MCF 10A (cell line): Measurements from ENCODE around the gene ABCA13. TPM values are rescaled to one million over a fixed set of nuclear protein-coding genes. Genes with fewer than 3 reads are reported as not detected.
A peak's percentile ranks its signal among the peaks of the same experiment; 100 is the strongest.

Source experiments
- BruUV-seq: library from RNA; stranded (reverse); fragments of 400-500 nt; replicated peaks from 2 replicates; lab custom pipeline; 2021; lab: Mats Ljungman, UMichigan
- CTCF ChIA-PET: fragments of 300-600 bp; sonication (Branson Sonifier 250); formaldehyde crosslinking; extraction: SDS; loops from one replicate; lab custom pipeline; 2021; ENCODE audit warnings: antibody characterized with exemption, inconsistent platforms; lab: Yijun Ruan, JAX
- POLR2A ChIA-PET: fragments of 300-600, 350-650 bp; sonication (Branson Sonifier 250); formaldehyde crosslinking; extraction: SDS; loops from one replicate; lab custom pipeline; 2020; ENCODE audit warnings: antibody characterized with exemption, inconsistent platforms; lab: Yijun Ruan, JAX
- DNase-seq: peaks from one replicate; pipeline ENCODE4 v3.0.0-alpha.2; 2018; ENCODE audit not compliant: unreplicated experiment
- H3K27ac Mint-ChIP-seq: one replicate; pipeline ENCODE4 v1.8.0; 2022; ENCODE audit warnings: mild to moderate bottlenecking, low read depth, mixed read lengths; ENCODE audit not compliant: unreplicated experiment
- H3K27me3 Mint-ChIP-seq: one replicate; pipeline ENCODE4 v1.8.0; 2022; ENCODE audit warnings: mixed read lengths; ENCODE audit not compliant: insufficient read depth, unreplicated experiment
- H3K36me3 Mint-ChIP-seq: one replicate; pipeline ENCODE4 v1.8.0; 2022; ENCODE audit warnings: mild to moderate bottlenecking, moderate library complexity, mixed read lengths; ENCODE audit not compliant: insufficient read depth, unreplicated experiment
- H3K4me1 Mint-ChIP-seq: one replicate; pipeline ENCODE4 v1.8.0; 2022; ENCODE audit warnings: mixed read lengths; ENCODE audit not compliant: insufficient read depth, unreplicated experiment
- H3K4me3 Mint-ChIP-seq: one replicate; pipeline ENCODE4 v1.8.0; 2022; ENCODE audit warnings: mild to moderate bottlenecking, moderate library complexity, mixed read lengths; ENCODE audit not compliant: unreplicated experiment
- H3K9me3 Mint-ChIP-seq: one replicate; pipeline ENCODE4 v1.8.0; 2022; ENCODE audit warnings: mixed read lengths; ENCODE audit not compliant: unreplicated experiment
- intact Hi-C: fragments of 100-400 bp; cut with micrococcal nuclease; formaldehyde crosslinking; loops from 2 replicates; pipeline ENCODE4 v1.14.1; 2022
- total RNA-seq: library from RNA; stranded (reverse); gene quantifications from 2 replicates; pipeline ENCODE4 v1.2.3, GENCODE V29; 2022
- TF ChIP-seq, protein P1 (sequence below): fragments of 200-600 bp; IDR thresholded peaks from one replicate; pipeline ENCODE4 v1.8.0; 2022; ENCODE audit warnings: antibody characterized with exemption, mild to moderate bottlenecking; ENCODE audit not compliant: unreplicated experiment

Gene ABCA13
- total RNA-seq, 1 experiment from 2014 or later = 0.30 TPM

DNA sequence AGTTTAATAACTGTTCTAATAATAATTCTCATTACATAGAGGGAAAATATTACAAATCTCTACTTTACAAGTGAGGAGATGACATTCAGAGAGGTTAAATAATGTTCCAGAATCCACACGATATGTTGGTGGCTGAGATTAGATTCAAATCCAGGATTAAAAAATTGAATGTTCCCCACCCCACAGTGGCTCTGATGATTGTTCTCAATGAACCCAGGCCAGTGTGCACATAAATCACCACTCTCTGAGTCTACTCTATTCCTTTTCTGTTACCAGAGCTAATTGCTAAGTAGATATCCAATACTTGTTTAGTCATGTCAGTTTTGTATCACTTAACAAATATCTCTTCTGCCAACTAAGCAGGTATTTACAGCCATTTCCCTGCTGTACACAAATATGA, 281.0 kb downstream of the ABCA13 start:
- intact Hi-C loops = no loop called here
- no peaks in the 10 kb centered on the region for H3K9me3 Mint-ChIP-seq
- H3K27ac Mint-ChIP-seq = no peak overlapping the region
- peaks cover 6% of the 10 kb centered on the region for H3K36me3 Mint-ChIP-seq
- TF ChIP-seq, protein P1, sequence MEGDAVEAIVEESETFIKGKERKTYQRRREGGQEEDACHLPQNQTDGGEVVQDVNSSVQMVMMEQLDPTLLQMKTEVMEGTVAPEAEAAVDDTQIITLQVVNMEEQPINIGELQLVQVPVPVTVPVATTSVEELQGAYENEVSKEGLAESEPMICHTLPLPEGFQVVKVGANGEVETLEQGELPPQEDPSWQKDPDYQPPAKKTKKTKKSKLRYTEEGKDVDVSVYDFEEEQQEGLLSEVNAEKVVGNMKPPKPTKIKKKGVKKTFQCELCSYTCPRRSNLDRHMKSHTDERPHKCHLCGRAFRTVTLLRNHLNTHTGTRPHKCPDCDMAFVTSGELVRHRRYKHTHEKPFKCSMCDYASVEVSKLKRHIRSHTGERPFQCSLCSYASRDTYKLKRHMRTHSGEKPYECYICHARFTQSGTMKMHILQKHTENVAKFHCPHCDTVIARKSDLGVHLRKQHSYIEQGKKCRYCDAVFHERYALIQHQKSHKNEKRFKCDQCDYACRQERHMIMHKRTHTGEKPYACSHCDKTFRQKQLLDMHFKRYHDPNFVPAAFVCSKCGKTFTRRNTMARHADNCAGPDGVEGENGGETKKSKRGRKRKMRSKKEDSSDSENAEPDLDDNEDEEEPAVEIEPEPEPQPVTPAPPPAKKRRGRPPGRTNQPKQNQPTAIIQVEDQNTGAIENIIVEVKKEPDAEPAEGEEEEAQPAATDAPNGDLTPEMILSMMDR = no peak
- BruUV-seq = no TSS peak
- CTCF ChIA-PET = interaction anchor here (0.6 kb wide), 1 partner anchor 112 kb away, joined by 3 read pairs; no protein-coding TSS in a partner anchor
- H3K4me3 Mint-ChIP-seq = no peak overlapping the region
- H3K4me1 Mint-ChIP-seq = no peaks in the 10 kb centered on the region
- no peaks in the 10 kb centered on the region for H3K27me3 Mint-ChIP-seq
- POLR2A ChIA-PET = no interaction called here
- no peak for DNase-seq

DNA sequence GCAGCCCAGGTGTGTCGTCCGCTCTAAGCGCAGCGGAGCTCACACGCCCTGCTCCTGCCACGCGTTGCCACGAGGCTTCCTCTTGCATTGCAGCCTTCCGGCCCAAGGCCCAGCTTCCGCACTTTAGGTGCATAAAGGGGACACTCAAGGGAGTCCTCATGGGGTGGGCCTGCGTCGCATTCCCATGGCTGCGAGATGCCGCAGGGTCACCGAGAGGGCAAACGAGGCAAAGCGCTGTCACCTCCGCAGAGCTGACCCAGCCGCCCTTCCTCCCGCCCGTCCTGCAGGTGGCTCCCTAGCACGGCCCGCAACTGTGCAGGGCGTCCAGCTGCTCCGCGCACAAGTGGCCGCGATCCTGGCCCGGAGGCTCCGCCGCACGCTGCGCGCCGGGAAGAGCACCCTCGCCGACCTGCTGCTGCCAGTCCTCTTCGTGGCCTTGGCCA, 283.5 kb downstream of the ABCA13 start:
- no TSS peak for BruUV-seq
- Mint-ChIP-seq H3K27me3 (no peaks in the 10 kb centered on the region), H3K4me1 (no peaks in the 10 kb centered on the region), H3K4me3 (no peak overlapping the region), H3K9me3 (no peaks in the 10 kb centered on the region), H3K27ac (no peak overlapping the region), H3K36me3 (no peaks in the 10 kb centered on the region)
- intact Hi-C loops = no loop called here
- POLR2A ChIA-PET = no interaction called here
- TF ChIP-seq, protein P1 = no peak
- DNase-seq = no peak
- CTCF ChIA-PET = interaction anchor here (0.6 kb wide), 1 partner anchor 128 kb away, joined by 3 read pairs; no protein-coding TSS in a partner anchor

DNA sequence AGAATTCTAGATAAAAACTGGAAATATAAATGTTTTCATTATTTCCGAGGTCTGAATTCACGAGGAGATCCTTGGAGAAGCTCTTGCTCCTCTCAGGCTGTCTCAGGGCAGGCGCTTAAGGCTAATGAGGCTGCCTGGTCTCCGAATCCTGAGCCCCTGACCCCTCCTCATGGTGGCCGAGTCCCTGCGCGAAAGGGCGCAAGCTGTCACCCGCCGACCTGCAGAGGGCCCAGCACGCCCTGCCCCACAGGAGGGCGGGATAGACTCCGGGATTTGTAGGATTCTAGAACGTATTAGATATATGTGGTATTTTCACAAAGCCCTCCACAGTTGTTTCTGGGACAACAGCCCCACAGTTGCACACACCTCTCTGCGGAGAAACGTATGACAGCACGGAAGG, 284.1 kb downstream of the ABCA13 start:
- Mint-ChIP-seq H3K27me3 (no peaks in the 10 kb centered on the region), H3K27ac (no peak overlapping the region), H3K4me3 (no peak overlapping the region), H3K36me3 (no peaks in the 10 kb centered on the region), H3K4me1 (no peaks in the 10 kb centered on the region), H3K9me3 (no peaks in the 10 kb centered on the region)
- BruUV-seq = no TSS peak
- ChIA-PET POLR2A (no interaction called here), CTCF (no interaction called here)
- DNase-seq = no peak
- TF ChIP-seq, protein P1 = no peak
- intact Hi-C loops = no loop called here

DNA sequence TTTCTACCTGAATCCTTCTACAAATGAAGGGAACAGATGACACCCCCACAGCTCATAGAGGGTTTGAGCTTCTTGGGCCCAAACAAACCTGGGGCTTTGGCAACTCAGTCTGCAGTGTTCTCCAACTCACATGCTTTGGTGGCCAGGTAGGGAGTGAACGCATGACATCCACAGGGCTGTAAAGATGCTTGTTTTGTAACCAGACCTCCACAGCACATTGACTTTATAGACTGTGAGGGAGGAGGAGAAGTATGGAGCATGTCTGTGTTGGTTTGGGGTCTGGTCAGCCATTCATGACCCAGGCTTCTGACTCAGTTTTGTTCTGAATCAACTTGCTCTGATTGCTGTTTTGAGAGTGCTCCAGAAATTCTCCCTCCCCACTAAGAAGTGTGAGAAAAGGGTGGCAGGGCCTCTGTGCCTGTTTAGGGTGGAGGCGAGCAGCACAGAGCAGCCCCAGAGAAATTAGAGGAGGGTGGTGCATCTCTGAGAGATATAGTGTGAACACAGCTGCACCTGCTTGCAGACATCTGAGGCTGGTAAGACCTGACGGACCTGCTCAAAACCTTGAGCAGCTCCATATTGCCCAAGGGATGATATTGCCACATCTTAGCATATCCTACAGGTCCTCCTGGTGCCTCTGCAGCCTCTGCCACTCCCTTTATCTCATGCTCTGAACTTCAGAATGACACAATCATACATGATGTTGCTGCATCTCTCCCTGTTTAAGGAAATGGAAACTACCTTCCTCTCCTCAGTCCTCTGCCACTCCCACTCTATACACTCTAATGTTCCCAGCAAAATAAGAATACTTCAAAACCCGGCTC, 287.7 kb downstream of the ABCA13 start:
- POLR2A ChIA-PET = no interaction called here
- no TSS peak for BruUV-seq

More for the DNA sequence above, 287.7 kb downstream of the ABCA13 start:
- no peaks in the 10 kb centered on the region for H3K36me3 Mint-ChIP-seq
- intact Hi-C loops = no loop called here
- peaks cover 9% of the 10 kb centered on the region for H3K27me3 Mint-ChIP-seq
- TF ChIP-seq, protein P1 = no peak
- H3K4me1 Mint-ChIP-seq = peaks cover 5% of the 10 kb centered on the region
- CTCF ChIA-PET = interaction anchor here (0.6 kb wide), 2 partner anchors 13 to 29 kb away, joined by 3 read pairs; no protein-coding TSS in a partner anchor
- DNase-seq = peak; percentile 4
- peaks cover 7% of the 10 kb centered on the region for H3K9me3 Mint-ChIP-seq
- no peak overlapping the region for H3K4me3 Mint-ChIP-seq
- no peak overlapping the region for H3K27ac Mint-ChIP-seq
